Medulla oblongata (tissue), 1 donor: ENCODE results near the gene TRIP4.
"Not testable (repeated sequence)": the region's sequence is repeated elsewhere in the genome, so short reads cannot be mapped to it uniquely, and the experiment has no call there.

Experiments
- DNase-seq: peaks from one replicate; pipeline ENCODE4 v3.0.0-alpha.2; 2015; ENCODE audit errors: extremely low spot score

The TRIP4 gene

GRCh38 chr15:64490598-64491259 is 103.1 kb downstream of the TRIP4 start:
- DNase-seq, result no peak

- no peak for DNase-seq
These were observed 106.0 kb downstream of the TRIP4 start for GRCh38 chr15:64493641-64494040.

- not testable (repeated sequence) for DNase-seq
These were observed 108.3 kb downstream of the TRIP4 start for GRCh38 chr15:64495968-64496367.

GRCh38 chr15:64500695-64501395 is 113.2 kb downstream of the TRIP4 start:
- no peak for DNase-seq

- DNase-seq, result no peak
These were observed 113.7 kb downstream of the TRIP4 start for GRCh38 chr15:64501396-64501715.

GRCh38 chr15:64502151-64502550 is 114.5 kb downstream of the TRIP4 start:
- DNase-seq, result no peak

GRCh38 chr15:64502551-64502950 is 114.9 kb downstream of the TRIP4 start:
- DNase-seq, result no peak

- peak; percentile 75 for DNase-seq
These were observed 115.6 kb downstream of the TRIP4 start for GRCh38 chr15:64503197-64503596.

GRCh38 chr15:64503640-64504039 is 116.0 kb downstream of the TRIP4 start:
- peak; percentile 48 for DNase-seq
